HL-60 (cell line): ENCODE data around the gene CCDC124.

Source experiments
- GABPA ChIP-seq: IDR thresholded peaks from 2 replicates; pipeline ENCODE4 v1.6.1; 2012; ENCODE audit warnings: low read depth
- POLR2AphosphoS5 ChIP-seq: IDR thresholded peaks from 2 replicates; pipeline ENCODE4 v1.6.1; 2012; ENCODE audit warnings: low read depth
- SPI1 ChIP-seq: IDR thresholded peaks from 2 replicates; pipeline ENCODE4 v1.6.1; 2012; ENCODE audit warnings: low read depth, mild to moderate bottlenecking, borderline replicate concordance
- TF ChIP-seq, protein P1 (sequence below): IDR thresholded peaks from 2 replicates; pipeline ENCODE4 v1.6.1; 2012; ENCODE audit warnings: low read depth; ENCODE audit not compliant: insufficient replicate concordance
- TF ChIP-seq, protein P2 (sequence below): IDR thresholded peaks from one replicate; pipeline ENCODE4 v1.5.1; 2011; ENCODE audit warnings: low read length, control low read depth, inconsistent platforms; ENCODE audit not compliant: insufficient read depth

DNA sequence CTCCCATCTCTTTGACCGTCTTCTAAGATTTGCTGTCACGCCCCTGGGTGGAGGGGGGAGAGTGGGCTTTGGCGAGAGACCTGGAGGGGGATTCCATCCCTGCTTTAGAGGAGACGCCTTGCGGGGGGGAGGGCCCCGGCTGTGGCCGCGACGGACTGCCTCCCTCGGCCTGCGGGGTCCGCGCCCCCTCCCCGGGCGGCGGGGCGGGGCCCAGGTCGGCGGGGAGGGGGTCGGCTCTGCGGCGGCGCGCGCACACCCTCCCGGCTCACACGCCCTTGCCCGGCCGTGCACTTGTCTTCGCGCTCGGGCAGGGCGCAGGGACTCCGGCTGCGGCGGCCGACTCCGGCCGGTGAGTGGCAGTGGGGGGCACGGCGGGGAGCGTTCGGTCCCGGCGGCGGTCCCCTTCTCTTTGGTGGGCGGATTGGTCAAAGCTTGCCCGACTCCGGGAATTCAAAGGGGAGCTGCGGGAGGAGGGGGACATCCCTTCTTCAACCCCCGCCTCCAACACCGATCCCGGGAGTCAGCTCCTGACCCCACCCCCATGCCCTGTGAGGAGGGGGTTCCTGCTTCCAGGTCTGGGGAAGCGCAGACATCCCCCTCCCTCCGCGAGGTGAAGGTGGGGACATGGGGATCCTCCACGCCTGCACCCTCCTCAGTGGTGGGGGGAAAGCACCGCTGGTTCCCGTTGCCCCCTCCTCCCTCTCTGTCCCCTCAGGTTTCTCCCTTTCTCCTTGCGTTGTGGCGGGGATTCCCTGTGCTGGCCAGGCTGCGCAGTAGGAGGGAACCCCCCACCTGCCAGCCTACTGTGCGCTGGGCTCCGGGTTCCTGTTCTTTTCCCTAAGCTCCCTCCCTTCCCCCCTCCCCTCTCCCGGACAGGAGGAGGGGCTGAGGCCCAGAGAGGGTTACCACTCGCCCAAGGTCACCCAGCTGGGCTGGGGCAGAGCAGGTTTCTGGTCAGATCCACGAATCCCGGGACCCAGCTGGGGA is 19.5 kb downstream of the CCDC124 start:
- no peak for TF ChIP-seq GABPA
- TF ChIP-seq, protein P1, sequence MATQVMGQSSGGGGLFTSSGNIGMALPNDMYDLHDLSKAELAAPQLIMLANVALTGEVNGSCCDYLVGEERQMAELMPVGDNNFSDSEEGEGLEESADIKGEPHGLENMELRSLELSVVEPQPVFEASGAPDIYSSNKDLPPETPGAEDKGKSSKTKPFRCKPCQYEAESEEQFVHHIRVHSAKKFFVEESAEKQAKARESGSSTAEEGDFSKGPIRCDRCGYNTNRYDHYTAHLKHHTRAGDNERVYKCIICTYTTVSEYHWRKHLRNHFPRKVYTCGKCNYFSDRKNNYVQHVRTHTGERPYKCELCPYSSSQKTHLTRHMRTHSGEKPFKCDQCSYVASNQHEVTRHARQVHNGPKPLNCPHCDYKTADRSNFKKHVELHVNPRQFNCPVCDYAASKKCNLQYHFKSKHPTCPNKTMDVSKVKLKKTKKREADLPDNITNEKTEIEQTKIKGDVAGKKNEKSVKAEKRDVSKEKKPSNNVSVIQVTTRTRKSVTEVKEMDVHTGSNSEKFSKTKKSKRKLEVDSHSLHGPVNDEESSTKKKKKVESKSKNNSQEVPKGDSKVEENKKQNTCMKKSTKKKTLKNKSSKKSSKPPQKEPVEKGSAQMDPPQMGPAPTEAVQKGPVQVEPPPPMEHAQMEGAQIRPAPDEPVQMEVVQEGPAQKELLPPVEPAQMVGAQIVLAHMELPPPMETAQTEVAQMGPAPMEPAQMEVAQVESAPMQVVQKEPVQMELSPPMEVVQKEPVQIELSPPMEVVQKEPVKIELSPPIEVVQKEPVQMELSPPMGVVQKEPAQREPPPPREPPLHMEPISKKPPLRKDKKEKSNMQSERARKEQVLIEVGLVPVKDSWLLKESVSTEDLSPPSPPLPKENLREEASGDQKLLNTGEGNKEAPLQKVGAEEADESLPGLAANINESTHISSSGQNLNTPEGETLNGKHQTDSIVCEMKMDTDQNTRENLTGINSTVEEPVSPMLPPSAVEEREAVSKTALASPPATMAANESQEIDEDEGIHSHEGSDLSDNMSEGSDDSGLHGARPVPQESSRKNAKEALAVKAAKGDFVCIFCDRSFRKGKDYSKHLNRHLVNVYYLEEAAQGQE, result no peak
- TF ChIP-seq, protein P2, sequence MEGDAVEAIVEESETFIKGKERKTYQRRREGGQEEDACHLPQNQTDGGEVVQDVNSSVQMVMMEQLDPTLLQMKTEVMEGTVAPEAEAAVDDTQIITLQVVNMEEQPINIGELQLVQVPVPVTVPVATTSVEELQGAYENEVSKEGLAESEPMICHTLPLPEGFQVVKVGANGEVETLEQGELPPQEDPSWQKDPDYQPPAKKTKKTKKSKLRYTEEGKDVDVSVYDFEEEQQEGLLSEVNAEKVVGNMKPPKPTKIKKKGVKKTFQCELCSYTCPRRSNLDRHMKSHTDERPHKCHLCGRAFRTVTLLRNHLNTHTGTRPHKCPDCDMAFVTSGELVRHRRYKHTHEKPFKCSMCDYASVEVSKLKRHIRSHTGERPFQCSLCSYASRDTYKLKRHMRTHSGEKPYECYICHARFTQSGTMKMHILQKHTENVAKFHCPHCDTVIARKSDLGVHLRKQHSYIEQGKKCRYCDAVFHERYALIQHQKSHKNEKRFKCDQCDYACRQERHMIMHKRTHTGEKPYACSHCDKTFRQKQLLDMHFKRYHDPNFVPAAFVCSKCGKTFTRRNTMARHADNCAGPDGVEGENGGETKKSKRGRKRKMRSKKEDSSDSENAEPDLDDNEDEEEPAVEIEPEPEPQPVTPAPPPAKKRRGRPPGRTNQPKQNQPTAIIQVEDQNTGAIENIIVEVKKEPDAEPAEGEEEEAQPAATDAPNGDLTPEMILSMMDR, result no peak
- TF ChIP-seq POLR2AphosphoS5, result no peak
- no peak for TF ChIP-seq SPI1
